Measurements from ENCODE around the gene ADK. TPM values are rescaled to one million over a fixed set of nuclear protein-coding genes. Genes with fewer than 3 reads are reported as not detected.

ADK gene
- total RNA-seq, 1 experiment from 2014 or later, result 26.8 TPM

DNA sequence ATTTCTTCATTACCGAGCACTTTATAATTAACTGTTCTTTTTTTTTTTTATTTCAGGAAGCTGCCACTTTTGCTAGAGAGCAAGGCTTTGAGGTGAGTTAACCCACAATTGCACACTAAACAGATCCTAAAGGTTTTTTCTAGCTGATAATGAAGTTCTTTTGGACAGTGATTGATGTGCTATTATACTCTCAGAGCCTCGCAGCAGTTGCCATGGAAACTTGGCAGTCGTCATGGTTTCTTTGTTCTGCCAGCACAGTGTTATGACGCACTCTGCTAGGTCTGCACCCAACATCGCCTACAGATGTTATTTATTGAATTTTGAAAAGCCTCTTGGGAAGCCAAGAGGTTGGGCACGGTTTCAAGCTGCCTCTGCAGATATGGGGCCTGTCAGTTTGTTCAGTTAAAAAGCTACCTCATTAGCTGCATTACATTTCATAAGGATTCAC is 438.2 kb downstream of the ADK start:
- H3K4me1 Mint-ChIP-seq, result peaks cover 12 to 13% of the 10 kb centered on the region in 2 experiments

More for the DNA sequence above, 438.2 kb downstream of the ADK start:
- Histone ChIP-seq H4K5ac (ENCODE audit: insufficient read length, low read depth, low read length) (no peak overlapping the region), H3K23ac (ENCODE audit: insufficient read length, low read depth, low read length) (no peak overlapping the region), H3K9me3 (ENCODE audit: control insufficient read depth, low read depth, low read length) (no peaks in the 10 kb centered on the region), H3K14ac (ENCODE audit: insufficient read depth, low read length) (no peak overlapping the region), H3K9ac (ENCODE audit: extremely low read depth, insufficient read length, low read length) (no peak overlapping the region), H3K79me1 (ENCODE audit: insufficient read depth, low read depth, low read length, poor library complexity, severe bottlenecking) (no peaks in the 10 kb centered on the region), H2BK12ac (ENCODE audit: insufficient read length, low read depth, low read length) (no peak overlapping the region), H2BK120ac (ENCODE audit: low read depth, low read length, poor library complexity, severe bottlenecking) (no peak overlapping the region), H3T11ph (ENCODE audit: low read length) (no peak overlapping the region), H3K18ac (ENCODE audit: insufficient read length, low read depth, low read length) (no peak overlapping the region), H3K4ac (ENCODE audit: low read depth, low read length) (no peak overlapping the region), H3K56ac (ENCODE audit: insufficient read length, low read depth, low read length) (no peak overlapping the region), H4K8ac (replicated peaks; ENCODE audit: insufficient read length, low read depth, low read length) (no peak overlapping the region), H2AK5ac (ENCODE audit: insufficient read length, low read length) (no peak overlapping the region), H3K79me2 (ENCODE audit: insufficient read depth, low read length) (no peaks in the 10 kb centered on the region), H3K27ac (ENCODE audit: insufficient read length, low read depth, low read length) (no peak overlapping the region), H2BK20ac (ENCODE audit: low read depth, low read length, poor library complexity, severe bottlenecking) (no peak overlapping the region), H2BK15ac (ENCODE audit: low read depth, low read length) (no peak overlapping the region), H4K91ac (ENCODE audit: insufficient read length, low read depth, low read length) (no peak overlapping the region), H2AFZ (ENCODE audit: low read length) (no peak overlapping the region), H3K23me2 (ENCODE audit: insufficient read length, low read depth, low read length, poor library complexity, severe bottlenecking) (no peaks in the 10 kb centered on the region), H3K27me3 (ENCODE audit: insufficient read depth, low read length) (no peaks in the 10 kb centered on the region), H4K20me1 (ENCODE audit: control insufficient read depth, insufficient read depth, insufficient read length) (no peaks in the 10 kb centered on the region), H3K4me1 (ENCODE audit: insufficient read depth, low read length) (no peaks in the 10 kb centered on the region), H3K4me2 (ENCODE audit: insufficient read depth, insufficient read length, low read length) (no peak overlapping the region), H2BK5ac (ENCODE audit: insufficient read length, low read length) (no peak overlapping the region)
- H3K36me3 Mint-ChIP-seq (ENCODE audit: insufficient read depth in 1 of 3, low read depth in 3 of 3), result no peaks in the 10 kb centered on the region
- H3K4me3 Mint-ChIP-seq, result no peak overlapping the region
- TF ChIP-seq CTCF (conservative IDR thresholded peaks at IDR 0.05), result no peak
- no peaks in the 10 kb centered on the region for H3K27me3 Mint-ChIP-seq (ENCODE audit: low read depth)
- no CpG with 5 or more reads among the region's 6 CpGs for WGBS (ENCODE audit: extremely low coverage, insufficient read length, low lambda C conversion rate)
- no peak overlapping the region for H3K27ac Mint-ChIP-seq
- no peaks in the 10 kb centered on the region for H3K9me3 Mint-ChIP-seq
- DNase-seq, result no peak
